Adrenal gland (tissue), 12 donors: ENCODE data around the gene KATNAL2. TPM values are rescaled to one million over a fixed set of nuclear protein-coding genes. Genes with fewer than 3 reads are reported as not detected.

Experiments used
- DNase-seq, 7 donors: peaks; one replicate each; pipeline ENCODE4 v3.0.0-alpha.2; 2019 to 2020
- H3K27ac ChIP-seq, 5 donors: fragments of 200-600 bp; sonication (generic) in 4 of 5; 1 replicate in 3 of 5; 2 replicates in 2 of 5; pipeline versions ENCODE4 v1.5.1 to v1.8.0; 2016 to 2020; ENCODE audit warnings: mild to moderate bottlenecking in 1 of 5
- H3K27me3 ChIP-seq: fragments of 200-600 bp; 2 replicates; pipeline ENCODE4 v1.8.0; 2021
- H3K36me3 ChIP-seq, 2 donors: fragments of 200-600 bp; replicated peaks in 1 of 2; 1 replicate in 1 of 2; 2 replicates in 1 of 2; pipeline versions ENCODE4 v1.5.1 to v1.8.0; 2018 to 2022
- H3K4me1 ChIP-seq, 2 donors: fragments of 200-600 bp; replicated peaks in 1 of 2; 1 replicate in 1 of 2; 2 replicates in 1 of 2; pipeline versions ENCODE4 v1.5.1 to v1.8.0; 2018 to 2021
- H3K4me3 ChIP-seq, 4 donors: fragments of 200-600 bp; sonication (generic) in 3 of 4; one replicate each; pipeline ENCODE4 v1.5.1; 2016 to 2018
- H3K9me3 ChIP-seq, 3 donors: fragments of 200-600 bp; sonication (generic) in 1 of 3; replicated peaks in 1 of 3; 1 replicate in 2 of 3; 2 replicates in 1 of 3; pipeline versions ENCODE4 v1.5.1 to v1.8.0; 2016 to 2021
- CTCF ChIP-seq, 6 experiments: fragments of 450-650 bp in 4 of 6; fragments of 200-600 bp in 2 of 6; sonication (generic) in 1 of 6; IDR thresholded peaks; 1 replicate in 5 of 6; 2 replicates in 1 of 6; pipeline versions ENCODE4 v1.5.1 to v1.8.0; 2016 to 2021; ENCODE audit warnings: antibody characterized with exemption in 6 of 6, mild to moderate bottlenecking in 2 of 6, moderate library complexity in 1 of 6
- POLR2A ChIP-seq, 2 donors: fragments of 450-650 bp; IDR thresholded peaks; one replicate each; pipeline ENCODE4 v1.6.1; 2017; ENCODE audit warnings: antibody characterized with exemption in 2 of 2, mild to moderate bottlenecking in 2 of 2, moderate library complexity in 1 of 2
- WGBS, 4 donors: extraction: QIAGEN DNeasy Blood & Tissue Kit in 2 of 4; methylation state at CpG; one replicate each; pipeline versions ENCODE4 v1.1.5 to v1.1.7; 2013 to 2017; 5-methylcytosine and 5-hydroxymethylcytosine counted together
- intact Hi-C, 2 donors: fragments of 100-400 bp; cut with DNase I; formaldehyde crosslinking; loops; one replicate each; pipeline versions ENCODE4 v1.14.1 to v1.15.0; 2022 to 2023
- polyA plus RNA-seq, 3 donors: library from polyadenylated mRNA; stranded (reverse); fragments of 200-250 nt in 2 of 3; fragments of 350-450 nt in 1 of 3; fragmentation: Illumina TruSeq in 1 of 3; extraction: RNeasy Lipid Tissue Mini Kit (QIAGEN cat#74804) in 1 of 3; gene quantifications; one replicate each; pipeline ENCODE4 v1.2.3, GENCODE V29; 2013 to 2014
- total RNA-seq, 9 donors: library from RNA; depleted of rRNA in 4 of 9; stranded (reverse); fragments of >200 nt in 4 of 9; fragments of 120-200 nt in 1 of 9; fragmentation: NEBNext Ultra II Directional in 1 of 9; extraction: Animal tissue kit (Norgen Biotek cat#: 25700) in 1 of 9; gene quantifications; one replicate each; pipeline versions ENCODE4 v1.1.0 to v1.2.4, GENCODE V29; 2013 to 2023
- donor health status: healthy with polysubstance abuse.
- donor health status: Bipolar disorder and iron deficiency.
- donor health status: DM: yes; HTN: yes; CAD: no.
- donor health status: DM: no; HTN: no; CAD: no.
- donor health status: DM: no; HTN: no; CAD: no.
- donor health status: DM: yes; HTN: yes; CAD: no.

The KATNAL2 gene
- total and polyA plus RNA-seq, 12 donors, result 0.48 to 11.6 (median 4.0) TPM

DNA sequence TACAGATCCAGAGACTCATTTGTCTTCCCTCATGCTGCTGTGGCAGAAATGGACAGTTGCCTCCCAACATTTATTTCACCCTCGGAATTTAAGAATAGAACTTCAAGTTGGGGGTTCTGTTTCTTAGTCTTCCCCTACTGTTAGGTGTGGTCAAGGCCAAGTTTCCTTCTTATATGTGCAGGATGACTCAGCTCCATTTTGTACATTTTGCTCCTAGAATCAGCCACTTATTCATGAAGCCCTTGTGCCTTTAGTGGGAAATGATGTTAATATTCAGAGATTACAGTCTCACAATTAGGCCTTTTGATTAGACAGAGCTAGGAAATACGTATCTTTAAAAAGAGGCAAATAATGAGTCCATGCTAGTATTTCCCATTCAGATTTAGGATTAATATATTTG lies 164.2 kb downstream of the KATNAL2 start:
- TF ChIP-seq POLR2A (IDR thresholded peaks at IDR 0.05) (no peak), CTCF (IDR thresholded peaks at IDR 0.05) (no peak)
- Histone ChIP-seq H3K4me3 (no peak overlapping the region), H3K27ac (no peak overlapping the region), H3K27me3 (no peaks in the 10 kb centered on the region), H3K4me1 (no peaks in the 10 kb centered on the region), H3K36me3 (no peaks in the 10 kb centered on the region), H3K9me3 (no peaks in the 10 kb centered on the region)
- intact Hi-C loops, result no loop called here
- 90 to 94% (median 91%) methylated on average over 2 of the region's 2 CpGs for WGBS, 4 donors
- DNase-seq, result no peak

DNA sequence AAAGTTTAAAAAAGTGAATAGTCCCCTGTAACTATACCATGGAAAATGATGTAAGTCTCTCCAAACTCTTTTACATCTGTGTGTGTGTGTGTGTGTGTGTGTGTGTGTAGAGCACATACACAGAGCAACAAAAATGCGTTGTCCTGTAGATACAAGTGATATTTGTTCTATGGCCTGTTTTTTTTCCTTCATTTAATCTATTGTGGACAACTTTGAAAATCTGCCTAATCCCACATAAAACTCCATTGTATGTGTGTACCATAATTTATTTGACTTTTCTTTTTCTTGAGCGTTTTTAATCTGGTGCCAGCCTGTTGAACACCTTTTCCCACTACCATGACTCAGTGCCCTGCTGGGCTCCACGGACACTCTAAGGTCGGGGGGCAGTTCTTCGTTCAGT lies 170.3 kb downstream of the KATNAL2 start:
- TF ChIP-seq CTCF (IDR thresholded peaks at IDR 0.05), result no peak
- TF ChIP-seq POLR2A (IDR thresholded peaks at IDR 0.05), result no peak

DNA sequence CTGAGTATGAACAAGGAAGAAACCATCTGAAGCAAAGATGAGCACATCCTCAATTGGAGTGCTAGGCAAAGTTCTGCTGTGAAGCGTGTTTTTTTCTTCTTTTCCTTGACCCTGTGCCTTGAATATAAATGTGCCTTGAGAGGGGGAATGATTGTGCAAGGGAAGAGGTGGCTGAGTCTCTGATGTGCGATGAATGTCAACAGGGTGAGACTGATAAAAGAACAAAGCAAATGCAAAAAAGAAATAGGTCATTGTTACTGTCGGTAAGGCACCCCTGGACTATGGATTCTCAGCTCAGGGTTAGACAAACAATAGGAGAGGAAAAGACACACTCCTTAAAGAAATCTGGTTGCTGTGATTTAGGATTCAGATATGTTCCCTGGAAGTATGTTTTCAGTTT lies 178.4 kb downstream of the KATNAL2 start:
- H3K27ac ChIP-seq, result no peak overlapping the region
- H3K36me3 ChIP-seq, result no peaks in the 10 kb centered on the region
- DNase-seq, result no peak
- H3K4me3 ChIP-seq, result no peak overlapping the region
- 41 to 50% (median 46%) methylated on average over 3 of the region's 3 CpGs for WGBS, 4 donors
- intact Hi-C loops, result loop anchor here in 1 of 2 donors (10.0 kb wide), 1 partner anchor 659 kb away; no protein-coding TSS in a partner anchor
- TF ChIP-seq POLR2A (IDR thresholded peaks at IDR 0.05), result no peak
- TF ChIP-seq CTCF (IDR thresholded peaks at IDR 0.05), result no peak
- no peaks in the 10 kb centered on the region for H3K9me3 ChIP-seq
- H3K27me3 ChIP-seq, result no peaks in the 10 kb centered on the region
- H3K4me1 ChIP-seq, result no peaks in the 10 kb centered on the region

More for the DNA sequence above, 170.3 kb downstream of the KATNAL2 start:
- no peaks in the 10 kb centered on the region for H3K4me1 ChIP-seq
- no peak for DNase-seq
- no peaks in the 10 kb centered on the region for H3K9me3 ChIP-seq
- H3K27ac ChIP-seq, result no peak overlapping the region
- WGBS, 4 donors, result 88 to 93% (median 90%) methylated on average over 5 of the region's 5 CpGs
- no peak overlapping the region for H3K4me3 ChIP-seq
- H3K27me3 ChIP-seq, result no peaks in the 10 kb centered on the region
- intact Hi-C loops, result no loop called here
- H3K36me3 ChIP-seq, result no peaks in the 10 kb centered on the region

GRCh38 chr18:47100212-47100831 lies 182.9 kb downstream of the KATNAL2 start:
- peak; percentile 38 to 83 (median 53) for DNase-seq
- Histone ChIP-seq H3K4me1 (no peaks in the 10 kb centered on the region), H3K9me3 (no peaks in the 10 kb centered on the region), H3K4me3 (no peak overlapping the region), H3K27me3 (no peaks in the 10 kb centered on the region), H3K27ac (no peak overlapping the region), H3K36me3 (peaks cover 0 to 10% of the 10 kb centered on the region in 2 donors)
- TF ChIP-seq POLR2A (IDR thresholded peaks at IDR 0.05), result no peak
- TF ChIP-seq CTCF (IDR thresholded peaks at IDR 0.05), result peak; percentile 49 to 79 (median 76)
- intact Hi-C loops, result loop anchor here (2.0 to 10.0 kb wide), 2 partner anchors 104 kb away; no protein-coding TSS in a partner anchor
- 26 to 34% (median 33%) methylated on average over 12 of the region's 12 CpGs for WGBS, 4 donors
